ENCODE data around the gene KRT77. TPM values are rescaled to one million over a fixed set of nuclear protein-coding genes. Genes with fewer than 3 reads are reported as not detected.

Gene KRT77
- total RNA-seq, 4 donors from 2014 or later = 122 to 659 (median 243) TPM

DNA sequence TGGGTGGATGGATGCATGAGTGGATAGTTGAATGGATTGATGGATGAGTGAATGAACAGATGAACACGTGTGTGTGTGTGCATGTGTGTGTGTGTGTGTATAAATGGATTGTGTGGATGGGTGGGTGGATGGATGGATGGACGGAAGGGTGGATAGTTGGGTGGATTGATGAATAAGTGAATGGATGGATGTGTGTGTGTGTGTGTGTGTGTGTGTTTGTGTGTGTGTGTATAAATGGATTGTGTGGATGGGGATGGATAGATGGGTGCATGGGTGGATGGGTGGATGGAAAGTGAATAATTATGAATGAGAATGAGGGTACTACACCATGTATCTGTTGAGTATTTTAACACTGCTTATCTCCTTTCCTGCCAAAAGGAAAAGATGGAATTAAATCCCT is 986 bp downstream of the KRT77 start:
- TF ChIP-seq, protein P1, sequence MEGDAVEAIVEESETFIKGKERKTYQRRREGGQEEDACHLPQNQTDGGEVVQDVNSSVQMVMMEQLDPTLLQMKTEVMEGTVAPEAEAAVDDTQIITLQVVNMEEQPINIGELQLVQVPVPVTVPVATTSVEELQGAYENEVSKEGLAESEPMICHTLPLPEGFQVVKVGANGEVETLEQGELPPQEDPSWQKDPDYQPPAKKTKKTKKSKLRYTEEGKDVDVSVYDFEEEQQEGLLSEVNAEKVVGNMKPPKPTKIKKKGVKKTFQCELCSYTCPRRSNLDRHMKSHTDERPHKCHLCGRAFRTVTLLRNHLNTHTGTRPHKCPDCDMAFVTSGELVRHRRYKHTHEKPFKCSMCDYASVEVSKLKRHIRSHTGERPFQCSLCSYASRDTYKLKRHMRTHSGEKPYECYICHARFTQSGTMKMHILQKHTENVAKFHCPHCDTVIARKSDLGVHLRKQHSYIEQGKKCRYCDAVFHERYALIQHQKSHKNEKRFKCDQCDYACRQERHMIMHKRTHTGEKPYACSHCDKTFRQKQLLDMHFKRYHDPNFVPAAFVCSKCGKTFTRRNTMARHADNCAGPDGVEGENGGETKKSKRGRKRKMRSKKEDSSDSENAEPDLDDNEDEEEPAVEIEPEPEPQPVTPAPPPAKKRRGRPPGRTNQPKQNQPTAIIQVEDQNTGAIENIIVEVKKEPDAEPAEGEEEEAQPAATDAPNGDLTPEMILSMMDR (IDR thresholded peaks at IDR 0.05) = no peak
- TF ChIP-seq POLR2A (IDR thresholded peaks at IDR 0.05) = no peak
- DNase-seq (ENCODE audit: low spot score in 2 of 2) = no peak
- no peak overlapping the region for H3K4me3 ChIP-seq (ENCODE audit: low read depth, poor library complexity, severe bottlenecking)
- 82 to 83% methylated on average over 2 of the region's 2 CpGs for WGBS, 2 donors
- intact Hi-C loops (cut with DNase I; ENCODE audit: low total_unique reads) = no loop called here

DNA sequence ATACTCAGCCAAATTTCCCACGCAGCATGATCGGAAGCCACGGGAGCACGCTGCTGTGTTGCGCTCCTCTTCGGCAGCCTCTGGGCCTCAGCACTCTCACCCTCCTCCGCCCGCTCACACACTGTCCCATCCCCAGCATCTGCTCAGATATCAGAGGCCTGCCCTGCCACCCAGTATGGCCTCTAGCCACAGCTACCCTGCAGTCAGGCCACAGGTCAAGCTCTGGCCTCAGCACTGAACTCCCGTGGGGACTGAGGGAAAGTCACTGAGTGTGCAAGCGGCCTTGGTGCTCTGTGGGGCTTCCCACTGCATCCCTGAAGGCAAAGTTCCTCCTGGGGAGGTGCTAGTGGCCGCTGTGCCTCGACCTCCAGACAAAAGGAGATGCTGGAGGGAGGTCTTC is 2.0 kb downstream of the KRT77 start:
- no peak for DNase-seq (ENCODE audit: low spot score in 2 of 2)
- intact Hi-C loops (cut with DNase I; ENCODE audit: low total_unique reads) = no loop called here
- no peak for TF ChIP-seq POLR2A (IDR thresholded peaks at IDR 0.05)
- TF ChIP-seq, protein P1 (IDR thresholded peaks at IDR 0.05) = no peak
- no peak overlapping the region for H3K4me3 ChIP-seq (ENCODE audit: low read depth, poor library complexity, severe bottlenecking)
- WGBS, 2 donors = 79 to 81% methylated on average over 12 of the region's 12 CpGs

DNA sequence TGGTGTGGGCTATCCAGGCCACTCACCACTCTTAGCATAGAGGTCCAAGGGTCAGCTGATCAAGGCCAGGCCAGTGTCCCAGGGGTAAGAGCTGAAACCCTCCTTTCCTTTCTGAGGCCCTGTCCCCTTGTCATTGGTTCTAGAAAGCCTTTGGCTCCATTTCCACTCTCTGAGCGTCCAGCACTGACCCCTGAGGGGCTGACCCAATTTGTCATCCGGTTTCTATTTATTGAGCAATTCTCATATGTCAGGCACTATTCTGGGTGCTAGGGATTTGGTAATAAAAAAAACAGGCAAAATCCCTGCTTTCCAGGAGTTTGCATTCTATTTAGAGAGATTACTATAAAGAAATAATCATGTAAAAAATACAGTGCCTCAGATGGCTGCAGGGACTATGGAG is 3.4 kb downstream of the KRT77 start:
- 39 to 56% methylated on average over 2 of the region's 2 CpGs for WGBS, 2 donors
- intact Hi-C loops (cut with DNase I; ENCODE audit: low total_unique reads) = no loop called here

DNA sequence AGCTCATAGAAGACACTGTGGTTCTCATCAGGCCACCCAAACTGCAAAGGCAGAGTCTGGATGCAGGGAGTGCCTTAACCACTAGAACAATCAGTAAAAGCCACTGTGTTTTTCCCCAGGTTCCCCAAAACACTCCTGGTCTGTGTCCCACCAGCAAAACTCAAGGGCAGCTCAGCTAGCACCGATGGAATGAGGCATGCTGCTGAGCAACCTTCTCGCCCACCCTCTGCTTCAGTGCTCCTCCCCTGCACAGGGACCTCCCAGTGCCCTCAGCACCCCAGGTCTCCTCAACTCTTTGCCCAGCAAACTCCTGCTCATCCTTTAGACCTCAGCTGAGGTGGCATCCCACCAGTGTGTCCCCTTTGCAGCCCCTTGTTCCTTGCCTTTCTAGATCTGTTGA is 4.0 kb downstream of the KRT77 start:
- TF ChIP-seq POLR2A (IDR thresholded peaks at IDR 0.05) = no peak
- TF ChIP-seq, protein P1 (IDR thresholded peaks at IDR 0.05) = no peak
- no peak for DNase-seq (ENCODE audit: low spot score in 2 of 2)
- H3K4me3 ChIP-seq (ENCODE audit: low read depth, poor library complexity, severe bottlenecking) = no peak overlapping the region
- intact Hi-C loops (cut with DNase I; ENCODE audit: low total_unique reads) = no loop called here
- 62 to 68% methylated on average over 2 of the region's 2 CpGs for WGBS, 2 donors

More for the DNA sequence above, 3.4 kb downstream of the KRT77 start:
- no peak for DNase-seq (ENCODE audit: low spot score in 2 of 2)
- no peak overlapping the region for H3K4me3 ChIP-seq (ENCODE audit: low read depth, poor library complexity, severe bottlenecking)
- TF ChIP-seq, protein P1 (IDR thresholded peaks at IDR 0.05) = no peak
- no peak for TF ChIP-seq POLR2A (IDR thresholded peaks at IDR 0.05)

DNA sequence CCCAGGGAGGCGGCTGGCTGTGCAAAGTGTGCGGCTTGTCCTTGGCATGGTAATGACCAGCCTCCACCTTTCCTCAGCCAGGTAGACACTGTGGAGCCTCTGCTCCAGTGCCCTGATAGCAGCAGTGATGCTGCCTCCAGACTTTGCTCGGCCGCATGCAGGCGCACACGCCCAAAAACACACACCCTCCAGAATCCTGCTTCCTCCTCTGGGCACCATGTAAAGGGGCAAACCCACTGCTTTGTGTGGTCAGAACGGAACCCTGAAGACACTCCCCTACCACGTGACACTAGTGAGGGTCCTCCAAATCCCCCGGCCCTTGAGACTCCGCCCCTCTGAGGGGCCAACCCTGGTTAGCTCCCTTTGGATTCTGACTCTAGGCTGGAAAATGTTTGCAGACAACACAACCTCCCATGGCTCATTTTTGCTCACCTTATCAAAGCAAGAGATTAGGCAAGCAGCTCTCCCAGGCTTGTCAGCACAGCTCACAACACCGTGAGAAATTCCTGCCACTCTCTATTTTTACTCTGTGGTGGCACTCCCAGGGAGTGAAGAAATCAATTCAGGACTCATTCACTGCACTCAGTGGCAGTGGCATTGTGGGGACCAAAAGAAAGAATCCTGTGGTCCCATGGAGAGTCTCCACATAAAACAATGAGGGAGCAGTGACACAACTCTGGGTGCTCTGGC is 4.5 kb downstream of the KRT77 start:
- no peak overlapping the region for H3K4me3 ChIP-seq (ENCODE audit: low read depth, poor library complexity, severe bottlenecking)
- no peak for DNase-seq (ENCODE audit: low spot score in 2 of 2)
- WGBS, 2 donors = 38 to 42% methylated on average over 10 to 11 of the region's 11 CpGs
- TF ChIP-seq POLR2A (IDR thresholded peaks at IDR 0.05) = no peak
- TF ChIP-seq, protein P1 (IDR thresholded peaks at IDR 0.05) = no peak
- intact Hi-C loops (cut with DNase I; ENCODE audit: low total_unique reads) = no loop called here

Measured in lower leg skin (tissue), 4 donors.